HEK293 (cell line): ENCODE measurements around the gene DDIAS.

ENCODE experiments used
- CTCF ChIA-PET: fragments of 350-600 bp; formaldehyde crosslinking; extraction: SDS; loops from one replicate; lab custom pipeline; 2021; ENCODE audit warnings: antibody characterized with exemption; lab: Yijun Ruan, JAX
- POLR2A ChIA-PET: fragments of 300-600 bp; formaldehyde crosslinking; extraction: SDS; loops from one replicate; lab custom pipeline; 2020; ENCODE audit warnings: antibody characterized with exemption, inconsistent platforms; lab: Yijun Ruan, JAX
- H3K27ac ChIP-seq: fragments of 200-500 bp; sonication (Bioruptor generic); 2 replicates; pipeline ENCODE4 v1.5.1; 2014; ENCODE audit warnings: low read depth, low read length, control low read depth, inconsistent platforms; ENCODE audit errors: extremely low read depth
- H3K36me3 ChIP-seq, 2 experiments: fragments of 200-500 bp in 1 of 2; sonication (Bioruptor generic) in 1 of 2; 1 replicate in 1 of 2; 2 replicates in 1 of 2; pipeline ENCODE4 v1.5.1; 2014 to 2017; ENCODE audit warnings: inconsistent platforms in 2 of 2, low read length in 2 of 2; ENCODE audit not compliant: control insufficient read depth in 2 of 2, insufficient read depth in 1 of 2
- H3K4me1 ChIP-seq: fragments of 200-500 bp; sonication (Bioruptor generic); 2 replicates; pipeline ENCODE4 v1.5.1; 2014; ENCODE audit warnings: mild to moderate bottlenecking, low read length, inconsistent platforms; ENCODE audit not compliant: control insufficient read depth, insufficient read depth
- H3K4me3 ChIP-seq: 2 replicates; pipeline ENCODE4 v1.5.1; 2011; ENCODE audit warnings: low read depth, mild to moderate bottlenecking, control low read depth, low read length, moderate library complexity
- H3K9me3 ChIP-seq: fragments of 200-500 bp; sonication (Bioruptor generic); 2 replicates; pipeline ENCODE4 v1.5.1; 2014; ENCODE audit warnings: low read depth, low read length, inconsistent platforms; ENCODE audit not compliant: control insufficient read depth, insufficient read depth
- BCL11A ChIP-seq: fragments of 450-650 bp; formaldehyde crosslinking; IDR thresholded peaks from 2 replicates; pipeline ENCODE4 v1.5.1; 2016; ENCODE audit warnings: low read depth, missing biosample characterization, missing genetic modification characterization
- BCL11B ChIP-seq: fragments of 450-650 bp; formaldehyde crosslinking; IDR thresholded peaks from 2 replicates; pipeline ENCODE4 v1.5.1; 2016; ENCODE audit warnings: low read depth, missing biosample characterization, missing genetic modification characterization
- ZFP41 ChIP-seq: fragments of 450-650 bp; formaldehyde crosslinking; IDR thresholded peaks from 2 replicates; pipeline ENCODE4 v1.5.1; 2016; ENCODE audit warnings: missing biosample characterization, missing genetic modification characterization, borderline replicate concordance
- ZNF146 ChIP-seq: fragments of 450-650 bp; formaldehyde crosslinking; IDR thresholded peaks from 2 replicates; pipeline ENCODE4 v1.5.1; 2016; ENCODE audit warnings: missing biosample characterization, missing genetic modification characterization
- ZNF211 ChIP-seq: fragments of 450-650 bp; formaldehyde crosslinking; IDR thresholded peaks from 2 replicates; pipeline ENCODE4 v1.5.1; 2016; ENCODE audit warnings: low read depth, missing biosample characterization, missing genetic modification characterization
- ZNF335 ChIP-seq: fragments of 450-650 bp; formaldehyde crosslinking; conservative IDR thresholded peaks from 2 replicates; pipeline ENCODE4 v1.5.1; 2016; ENCODE audit warnings: missing biosample characterization, missing genetic modification characterization
- ZNF37A ChIP-seq: fragments of 450-650 bp; IDR thresholded peaks from 2 replicates; pipeline ENCODE4 v1.5.1; 2018; ENCODE audit warnings: missing biosample characterization, missing genetic modification characterization
- ZNF48 ChIP-seq: fragments of 450-650 bp; formaldehyde crosslinking; IDR thresholded peaks from 2 replicates; pipeline ENCODE4 v1.5.1; 2016; ENCODE audit warnings: missing biosample characterization, missing genetic modification characterization
- ZNF585B ChIP-seq: fragments of 450-650 bp; formaldehyde crosslinking; IDR thresholded peaks from 2 replicates; pipeline ENCODE4 v1.5.1; 2016; ENCODE audit warnings: missing biosample characterization, missing genetic modification characterization
- ZNF596 ChIP-seq: fragments of 450-650 bp; IDR thresholded peaks from 2 replicates; pipeline ENCODE4 v1.5.0; 2018; ENCODE audit warnings: missing biosample characterization, mild to moderate bottlenecking, missing genetic modification characterization, moderate library complexity
- ZNF768 ChIP-seq: fragments of 450-650 bp; formaldehyde crosslinking; IDR thresholded peaks from 2 replicates; pipeline ENCODE4 v1.5.1; 2018; ENCODE audit warnings: missing biosample characterization, mild to moderate bottlenecking, missing genetic modification characterization
- ZSCAN16 ChIP-seq: fragments of 450-650 bp; formaldehyde crosslinking; IDR thresholded peaks from 2 replicates; pipeline ENCODE4 v1.5.1; 2016; ENCODE audit warnings: missing biosample characterization, missing genetic modification characterization
- TF ChIP-seq, protein P1 (sequence below): fragments of 450-650 bp; formaldehyde crosslinking; IDR thresholded peaks from 2 replicates; pipeline ENCODE4 v1.5.1; 2016; ENCODE audit warnings: missing biosample characterization, missing genetic modification characterization
- TF ChIP-seq, protein P2 (sequence below): fragments of 450-650 bp; formaldehyde crosslinking; IDR thresholded peaks from 2 replicates; pipeline ENCODE4 v1.5.1; 2016; ENCODE audit warnings: missing biosample characterization, missing genetic modification characterization
- TF ChIP-seq, protein P3 (sequence below): fragments of 450-650 bp; formaldehyde crosslinking; IDR thresholded peaks from 2 replicates; pipeline ENCODE4 v1.5.1; 2016; ENCODE audit warnings: missing biosample characterization, missing genetic modification characterization, low read depth
- TF ChIP-seq, protein P4 (sequence below): fragments of 450-650 bp; formaldehyde crosslinking; IDR thresholded peaks from 2 replicates; pipeline ENCODE4 v1.5.1; 2016; ENCODE audit warnings: missing biosample characterization, missing genetic modification characterization, borderline replicate concordance
- TF ChIP-seq, protein P5 (sequence below): fragments of 450-650 bp; formaldehyde crosslinking; IDR thresholded peaks from 2 replicates; pipeline ENCODE4 v1.5.1; 2016; ENCODE audit warnings: missing biosample characterization, missing genetic modification characterization

The DDIAS gene

DNA sequence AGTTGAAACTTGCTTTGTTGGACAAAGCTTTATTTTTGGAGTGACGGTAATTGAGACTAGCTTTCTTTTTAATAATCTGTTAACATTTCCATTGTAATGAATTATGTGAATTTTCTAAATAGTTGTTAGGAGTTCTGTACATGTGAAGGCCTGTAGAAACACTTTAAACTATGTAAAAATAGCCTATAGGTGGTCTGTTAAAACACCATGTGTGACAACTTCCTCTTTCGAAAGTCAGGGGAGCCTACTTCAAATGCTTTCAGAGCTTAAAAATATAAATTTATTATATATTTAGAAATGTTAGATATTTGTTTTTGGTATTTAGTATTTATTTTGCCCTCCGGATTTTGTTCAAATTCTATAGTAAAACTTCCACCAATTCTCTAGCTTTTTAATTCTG, 28.7 kb downstream of the DDIAS start (continued):
- TF ChIP-seq, protein P1, sequence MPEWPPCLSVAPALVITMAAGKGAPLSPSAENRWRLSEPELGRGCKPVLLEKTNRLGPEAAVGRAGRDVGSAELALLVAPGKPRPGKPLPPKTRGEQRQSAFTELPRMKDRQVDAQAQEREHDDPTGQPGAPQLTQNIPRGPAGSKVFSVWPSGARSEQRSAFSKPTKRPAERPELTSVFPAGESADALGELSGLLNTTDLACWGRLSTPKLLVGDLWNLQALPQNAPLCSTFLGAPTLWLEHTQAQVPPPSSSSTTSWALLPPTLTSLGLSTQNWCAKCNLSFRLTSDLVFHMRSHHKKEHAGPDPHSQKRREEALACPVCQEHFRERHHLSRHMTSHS (tag by site-specific recombination), result no peak
- TF ChIP-seq ZNF37A (tag by site-specific recombination) (no peak), BCL11A (tag by site-specific recombination) (no peak), ZNF146 (no peak), ZNF768 (tag by site-specific recombination) (no peak)
- TF ChIP-seq, protein P2, sequence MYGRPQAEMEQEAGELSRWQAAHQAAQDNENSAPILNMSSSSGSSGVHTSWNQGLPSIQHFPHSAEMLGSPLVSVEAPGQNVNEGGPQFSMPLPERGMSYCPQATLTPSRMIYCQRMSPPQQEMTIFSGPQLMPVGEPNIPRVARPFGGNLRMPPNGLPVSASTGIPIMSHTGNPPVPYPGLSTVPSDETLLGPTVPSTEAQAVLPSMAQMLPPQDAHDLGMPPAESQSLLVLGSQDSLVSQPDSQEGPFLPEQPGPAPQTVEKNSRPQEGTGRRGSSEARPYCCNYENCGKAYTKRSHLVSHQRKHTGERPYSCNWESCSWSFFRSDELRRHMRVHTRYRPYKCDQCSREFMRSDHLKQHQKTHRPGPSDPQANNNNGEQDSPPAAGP (tag by site-specific recombination), result no peak
- TF ChIP-seq, protein P3, sequence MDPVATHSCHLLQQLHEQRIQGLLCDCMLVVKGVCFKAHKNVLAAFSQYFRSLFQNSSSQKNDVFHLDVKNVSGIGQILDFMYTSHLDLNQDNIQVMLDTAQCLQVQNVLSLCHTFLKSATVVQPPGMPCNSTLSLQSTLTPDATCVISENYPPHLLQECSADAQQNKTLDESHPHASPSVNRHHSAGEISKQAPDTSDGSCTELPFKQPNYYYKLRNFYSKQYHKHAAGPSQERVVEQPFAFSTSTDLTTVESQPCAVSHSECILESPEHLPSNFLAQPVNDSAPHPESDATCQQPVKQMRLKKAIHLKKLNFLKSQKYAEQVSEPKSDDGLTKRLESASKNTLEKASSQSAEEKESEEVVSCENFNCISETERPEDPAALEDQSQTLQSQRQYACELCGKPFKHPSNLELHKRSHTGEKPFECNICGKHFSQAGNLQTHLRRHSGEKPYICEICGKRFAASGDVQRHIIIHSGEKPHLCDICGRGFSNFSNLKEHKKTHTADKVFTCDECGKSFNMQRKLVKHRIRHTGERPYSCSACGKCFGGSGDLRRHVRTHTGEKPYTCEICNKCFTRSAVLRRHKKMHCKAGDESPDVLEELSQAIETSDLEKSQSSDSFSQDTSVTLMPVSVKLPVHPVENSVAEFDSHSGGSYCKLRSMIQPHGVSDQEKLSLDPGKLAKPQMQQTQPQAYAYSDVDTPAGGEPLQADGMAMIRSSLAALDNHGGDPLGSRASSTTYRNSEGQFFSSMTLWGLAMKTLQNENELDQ, result no peak
- TF ChIP-seq, protein P4, sequence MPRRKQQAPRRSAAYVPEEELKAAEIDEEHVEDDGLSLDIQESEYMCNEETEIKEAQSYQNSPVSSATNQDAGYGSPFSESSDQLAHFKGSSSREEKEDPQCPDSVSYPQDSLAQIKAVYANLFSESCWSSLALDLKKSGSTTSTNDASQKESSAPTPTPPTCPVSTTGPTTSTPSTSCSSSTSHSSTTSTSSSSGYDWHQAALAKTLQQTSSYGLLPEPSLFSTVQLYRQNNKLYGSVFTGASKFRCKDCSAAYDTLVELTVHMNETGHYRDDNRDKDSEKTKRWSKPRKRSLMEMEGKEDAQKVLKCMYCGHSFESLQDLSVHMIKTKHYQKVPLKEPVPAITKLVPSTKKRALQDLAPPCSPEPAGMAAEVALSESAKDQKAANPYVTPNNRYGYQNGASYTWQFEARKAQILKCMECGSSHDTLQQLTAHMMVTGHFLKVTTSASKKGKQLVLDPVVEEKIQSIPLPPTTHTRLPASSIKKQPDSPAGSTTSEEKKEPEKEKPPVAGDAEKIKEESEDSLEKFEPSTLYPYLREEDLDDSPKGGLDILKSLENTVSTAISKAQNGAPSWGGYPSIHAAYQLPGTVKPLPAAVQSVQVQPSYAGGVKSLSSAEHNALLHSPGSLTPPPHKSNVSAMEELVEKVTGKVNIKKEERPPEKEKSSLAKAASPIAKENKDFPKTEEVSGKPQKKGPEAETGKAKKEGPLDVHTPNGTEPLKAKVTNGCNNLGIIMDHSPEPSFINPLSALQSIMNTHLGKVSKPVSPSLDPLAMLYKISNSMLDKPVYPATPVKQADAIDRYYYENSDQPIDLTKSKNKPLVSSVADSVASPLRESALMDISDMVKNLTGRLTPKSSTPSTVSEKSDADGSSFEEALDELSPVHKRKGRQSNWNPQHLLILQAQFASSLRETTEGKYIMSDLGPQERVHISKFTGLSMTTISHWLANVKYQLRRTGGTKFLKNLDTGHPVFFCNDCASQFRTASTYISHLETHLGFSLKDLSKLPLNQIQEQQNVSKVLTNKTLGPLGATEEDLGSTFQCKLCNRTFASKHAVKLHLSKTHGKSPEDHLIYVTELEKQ, result no peak

DNA sequence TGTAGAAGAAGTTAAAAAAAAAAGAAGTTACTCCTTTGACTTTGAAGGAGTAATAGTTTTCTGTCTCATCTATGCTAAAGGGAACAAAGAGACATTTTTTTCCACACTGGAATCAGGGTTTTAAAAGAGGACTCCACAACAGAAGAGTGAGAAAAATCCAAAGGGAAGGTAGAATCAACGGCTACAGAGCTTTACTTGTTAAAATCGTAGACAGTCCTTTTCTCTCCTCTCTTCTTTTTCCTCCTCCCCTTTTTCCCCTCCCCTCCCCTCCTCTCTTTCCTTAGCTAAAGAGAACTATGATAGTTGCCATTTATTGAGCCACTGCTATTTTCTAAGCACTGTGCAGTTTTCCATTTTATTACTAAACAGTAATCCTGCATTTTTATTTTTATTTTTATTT, 29.2 kb downstream of the DDIAS start:
- Histone ChIP-seq H3K4me1 (no peaks in the 10 kb centered on the region), H3K4me3 (no peak overlapping the region), H3K9me3 (no peaks in the 10 kb centered on the region), H3K27ac (no peak overlapping the region), H3K36me3 (peaks cover 4 to 45% of the 10 kb centered on the region in 2 experiments; a peak in 2 of 3 replicates)
- ChIA-PET CTCF (interaction anchor here (0.6 to 1.1 kb wide), 4 partner anchors 63 to 897 kb away, joined by 3 to 6 read pairs (median 3); no protein-coding TSS in a partner anchor), POLR2A (no interaction called here)
- TF ChIP-seq ZSCAN16 (no peak), ZFP41 (no peak), ZNF585B (no peak), ZNF48 (tag by site-specific recombination) (no peak), ZNF335 (tag by site-specific recombination) (no peak), ZNF596 (tag by site-specific recombination) (no peak), ZNF211 (tag by site-specific recombination) (no peak), BCL11B (no peak)
- TF ChIP-seq, protein P4, result no peak
- TF ChIP-seq, protein P5, sequence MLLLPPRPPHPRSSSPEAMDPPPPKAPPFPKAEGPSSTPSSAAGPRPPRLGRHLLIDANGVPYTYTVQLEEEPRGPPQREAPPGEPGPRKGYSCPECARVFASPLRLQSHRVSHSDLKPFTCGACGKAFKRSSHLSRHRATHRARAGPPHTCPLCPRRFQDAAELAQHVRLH (tag by site-specific recombination), result no peak
